ENCODE data around the gene RETN. TPM values are rescaled to one million over a fixed set of nuclear protein-coding genes. Genes with fewer than 3 reads are reported as not detected.
A peak's percentile ranks its signal among the peaks of the same experiment; 100 is the strongest.

Gene RETN
- total RNA-seq, 4 donors from 2014 or later = not detected

DNA sequence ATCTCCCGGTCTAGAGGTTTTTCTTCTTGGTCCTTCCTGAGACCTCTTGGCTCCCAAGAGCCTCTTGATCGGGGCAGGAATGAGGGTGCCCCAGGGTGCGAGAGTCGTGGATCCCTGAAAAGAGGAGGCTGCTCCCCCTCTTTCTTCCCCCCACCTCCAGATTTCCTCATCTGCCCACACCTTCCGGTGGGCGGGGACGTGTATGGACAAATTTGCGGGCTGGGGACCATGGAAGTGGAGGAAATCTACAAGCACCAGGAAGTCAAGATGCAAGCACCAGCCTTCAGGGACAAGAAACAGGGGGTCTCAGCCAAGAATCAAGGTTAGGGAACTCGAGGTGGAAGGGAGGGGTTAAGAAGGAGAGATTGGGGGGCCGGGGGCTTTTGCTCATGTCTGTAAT lies 8.0 kb downstream of the RETN start, which contains the start of gene MCEMP1:
TSS of gene MCEMP1 (plus strand) at position 237 of the 400 bp plus-strand sequence. CDS start at position 268, 31 bp downstream.
- no peaks in the 10 kb centered on the region for H3K27me3 ChIP-seq
- no peaks in the 10 kb centered on the region for H3K36me3 ChIP-seq
- intact Hi-C loops (cut with DNase I; ENCODE audit: low total_unique reads) = no loop called here
- TF ChIP-seq, protein P1, sequence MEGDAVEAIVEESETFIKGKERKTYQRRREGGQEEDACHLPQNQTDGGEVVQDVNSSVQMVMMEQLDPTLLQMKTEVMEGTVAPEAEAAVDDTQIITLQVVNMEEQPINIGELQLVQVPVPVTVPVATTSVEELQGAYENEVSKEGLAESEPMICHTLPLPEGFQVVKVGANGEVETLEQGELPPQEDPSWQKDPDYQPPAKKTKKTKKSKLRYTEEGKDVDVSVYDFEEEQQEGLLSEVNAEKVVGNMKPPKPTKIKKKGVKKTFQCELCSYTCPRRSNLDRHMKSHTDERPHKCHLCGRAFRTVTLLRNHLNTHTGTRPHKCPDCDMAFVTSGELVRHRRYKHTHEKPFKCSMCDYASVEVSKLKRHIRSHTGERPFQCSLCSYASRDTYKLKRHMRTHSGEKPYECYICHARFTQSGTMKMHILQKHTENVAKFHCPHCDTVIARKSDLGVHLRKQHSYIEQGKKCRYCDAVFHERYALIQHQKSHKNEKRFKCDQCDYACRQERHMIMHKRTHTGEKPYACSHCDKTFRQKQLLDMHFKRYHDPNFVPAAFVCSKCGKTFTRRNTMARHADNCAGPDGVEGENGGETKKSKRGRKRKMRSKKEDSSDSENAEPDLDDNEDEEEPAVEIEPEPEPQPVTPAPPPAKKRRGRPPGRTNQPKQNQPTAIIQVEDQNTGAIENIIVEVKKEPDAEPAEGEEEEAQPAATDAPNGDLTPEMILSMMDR (IDR thresholded peaks at IDR 0.05) = no peak
- TF ChIP-seq POLR2A (IDR thresholded peaks at IDR 0.05) = no peak
- peaks cover 0 to 5% of the 10 kb centered on the region in 2 donors for H3K4me1 ChIP-seq
- H3K4me3 ChIP-seq = no peak within 1 kb of the TSS
- H3K27ac ChIP-seq = no peak within 1 kb of the TSS
- no peaks in the 10 kb centered on the region for H3K9me3 ChIP-seq
- no peak for DNase-seq

DNA sequence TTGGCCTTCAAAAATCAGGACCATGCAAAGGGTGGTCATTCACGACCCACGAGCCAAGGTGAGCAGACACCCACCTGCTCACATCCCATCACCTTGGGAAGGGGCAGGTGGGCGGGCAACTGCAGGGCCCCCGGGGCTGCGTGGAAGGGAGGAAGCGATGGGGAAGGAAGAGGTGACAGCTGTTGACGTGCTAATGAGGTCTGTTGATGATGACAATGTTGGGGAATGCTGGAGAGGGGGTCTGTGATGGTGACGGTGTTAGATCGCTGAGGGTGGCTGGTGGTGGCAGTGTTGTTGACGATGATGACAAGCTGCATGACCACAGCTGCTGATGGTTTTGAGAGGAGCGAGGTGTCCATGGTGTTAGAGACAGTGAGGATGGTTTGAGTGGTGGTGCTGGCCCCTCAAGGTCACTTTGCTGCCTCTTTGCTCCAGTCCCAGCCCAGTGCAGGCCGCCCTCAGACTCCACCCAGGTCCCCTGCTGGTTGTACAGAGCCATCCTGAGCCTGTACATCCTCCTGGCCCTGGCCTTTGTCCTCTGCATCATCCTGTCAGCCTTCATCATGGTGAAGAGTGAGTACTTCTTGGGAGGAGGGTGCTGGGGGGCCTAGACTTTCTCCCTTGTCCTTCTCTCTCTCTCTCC lies 8.9 kb downstream of the RETN start:
- H3K9me3 ChIP-seq = no peaks in the 10 kb centered on the region
- TF ChIP-seq, protein P1 (IDR thresholded peaks at IDR 0.05) = no peak
- TF ChIP-seq POLR2A (IDR thresholded peaks at IDR 0.05) = no peak
- H3K27ac ChIP-seq = no peak overlapping the region
- no peaks in the 10 kb centered on the region for H3K27me3 ChIP-seq
- H3K4me3 ChIP-seq = no peak overlapping the region
- peaks cover 0 to 10% of the 10 kb centered on the region in 2 donors for H3K4me1 ChIP-seq
- intact Hi-C loops (cut with DNase I; ENCODE audit: low total_unique reads) = no loop called here
- DNase-seq = no peak
- H3K36me3 ChIP-seq = no peaks in the 10 kb centered on the region

DNA sequence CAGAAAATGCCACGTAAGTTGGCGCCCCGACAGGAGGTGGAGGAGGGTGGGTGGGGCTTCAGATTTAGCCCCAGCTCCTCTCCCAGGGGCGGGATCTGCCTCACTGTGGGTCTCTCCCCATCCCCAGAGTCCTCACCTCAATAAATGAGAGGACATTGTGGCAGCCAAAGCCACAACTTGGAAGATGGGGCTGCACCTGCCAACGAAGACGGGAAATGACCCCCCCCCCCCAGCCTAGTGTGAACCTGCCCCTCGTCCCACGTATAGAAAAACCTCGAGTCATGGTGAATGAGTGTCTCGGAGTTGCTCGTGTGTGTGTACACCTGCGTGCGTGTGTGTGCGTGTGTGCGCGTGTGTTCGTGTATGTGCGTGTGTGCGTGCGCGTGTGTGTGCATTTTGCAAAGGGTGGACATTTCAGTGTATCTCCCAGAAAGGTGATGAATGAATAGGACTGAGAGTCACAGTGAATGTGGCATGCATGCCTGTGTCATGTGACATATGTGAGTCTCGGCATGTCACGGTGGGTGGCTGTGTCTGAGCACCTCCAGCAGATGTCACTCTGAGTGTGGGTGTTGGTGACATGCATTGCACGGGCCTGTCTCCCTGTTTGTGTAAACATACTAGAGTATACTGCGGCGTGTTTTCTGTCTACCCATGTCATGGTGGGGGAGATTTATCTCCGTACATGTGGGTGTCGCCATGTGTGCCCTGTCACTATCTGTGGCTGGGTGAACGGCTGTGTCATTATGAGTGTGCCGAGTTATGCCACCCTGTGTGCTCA lies 10.3 kb downstream of the RETN start:
- no peaks in the 10 kb centered on the region for H3K36me3 ChIP-seq
- no peak for TF ChIP-seq POLR2A (IDR thresholded peaks at IDR 0.05)
- intact Hi-C loops (cut with DNase I; ENCODE audit: low total_unique reads) = no loop called here
- H3K4me1 ChIP-seq = peaks cover 0 to 10% of the 10 kb centered on the region in 2 donors
- no peak for DNase-seq
- no peaks in the 10 kb centered on the region for H3K27me3 ChIP-seq
- no peak overlapping the region for H3K4me3 ChIP-seq
- no peak overlapping the region for H3K27ac ChIP-seq
- H3K9me3 ChIP-seq = no peaks in the 10 kb centered on the region

DNA sequence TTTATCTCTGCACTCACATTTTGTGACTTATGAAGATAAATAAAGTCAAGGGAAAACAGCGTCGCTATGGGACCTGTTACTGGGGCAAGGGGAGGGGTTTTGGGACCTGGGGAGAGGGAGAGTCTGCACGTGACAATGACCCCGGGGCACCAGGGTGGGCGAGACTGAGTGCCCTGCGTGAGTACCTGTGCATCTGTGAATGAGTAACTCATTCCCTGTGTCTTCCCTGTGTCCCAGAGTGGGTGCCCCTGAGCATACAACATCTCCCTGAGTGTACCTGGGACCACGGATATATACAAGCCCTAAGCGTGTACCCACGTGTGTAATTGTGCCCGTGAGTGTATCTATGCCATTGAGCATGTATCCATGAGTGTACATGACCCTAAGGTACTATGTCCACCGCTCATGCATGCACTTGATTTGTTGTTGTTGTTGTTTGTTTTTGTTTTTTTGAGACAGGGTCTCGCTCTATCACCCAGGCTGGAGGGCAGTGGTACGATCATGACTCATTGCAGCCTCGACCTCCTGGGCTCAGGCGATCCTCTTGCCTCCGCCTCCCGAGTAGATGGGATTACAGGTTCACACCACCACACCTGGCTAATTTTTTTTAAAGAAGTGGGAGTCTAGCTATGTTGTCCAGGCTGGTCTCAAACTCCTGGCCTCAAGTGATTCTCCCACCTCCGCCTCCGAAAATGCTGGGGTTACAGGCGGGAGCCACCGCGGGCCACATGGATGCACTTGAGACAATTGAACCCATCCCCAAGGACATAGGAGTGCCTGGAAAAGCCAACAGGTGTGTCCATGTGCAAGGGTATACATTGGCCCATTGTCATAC lies 11.1 kb downstream of the RETN start:
- Histone ChIP-seq H3K4me3 (peak overlapping the region; percentile 96 to 99), H3K4me1 (peaks cover 0 to 10% of the 10 kb centered on the region in 2 donors), H3K27ac (peak overlapping the region in 1 of 2 donors; percentile 90)

More for the DNA sequence above, 11.1 kb downstream of the RETN start:
- no peaks in the 10 kb centered on the region for H3K9me3 ChIP-seq
- DNase-seq = no peak
- no peak for TF ChIP-seq POLR2A (IDR thresholded peaks at IDR 0.05)
- TF ChIP-seq, protein P1 (IDR thresholded peaks at IDR 0.05) = no peak
- intact Hi-C loops (cut with DNase I; ENCODE audit: low total_unique reads) = no loop called here
- H3K27me3 ChIP-seq = no peaks in the 10 kb centered on the region
- H3K36me3 ChIP-seq = no peaks in the 10 kb centered on the region
